ENCODE measurements around the gene NXPE1.
"Not testable (repeated sequence)": the region's sequence is repeated elsewhere in the genome, so short reads cannot be mapped to it uniquely, and the experiment has no call there.

Gene NXPE1

GRCh38 chr11:114559425-114560310 lies at the start of gene NXPE1:
Gene NXPE1, minus strand, starts transcription at chr11:114559881. Its CDS starts 8,680 bp downstream, at chr11:114551201.
- no peak for DNase-seq (ENCODE audit: low read depth, low spot score)

GRCh38 chr11:114609429-114609828 lies 49.7 kb upstream of the NXPE1 start:
- no peak for DNase-seq (ENCODE audit: low read depth, low spot score)

DNA sequence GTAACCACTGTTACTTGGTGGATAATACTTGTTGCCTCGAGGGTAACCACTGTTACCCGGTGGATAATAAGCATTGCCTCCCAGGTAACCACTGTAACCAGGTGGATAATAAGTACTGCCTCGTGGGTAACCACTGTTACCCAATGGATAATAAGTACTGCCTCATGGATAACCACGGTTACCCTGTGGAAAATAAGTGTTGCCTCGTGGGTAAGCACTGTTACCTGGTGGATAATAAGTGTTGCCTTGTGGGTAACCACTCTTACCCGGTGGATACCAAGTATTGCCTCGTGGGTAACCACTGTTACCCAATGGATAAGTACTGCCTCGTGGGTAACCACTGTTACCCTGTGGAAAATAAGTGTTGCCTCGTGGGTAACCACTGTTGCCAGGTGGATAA lies 48.9 kb upstream of the NXPE1 start:
- DNase-seq (ENCODE audit: low read depth, low spot score) = not testable (repeated sequence)

GRCh38 chr11:114607753-114608459 lies 48.2 kb upstream of the NXPE1 start:
- no peak for DNase-seq (ENCODE audit: low read depth, low spot score)

DNA sequence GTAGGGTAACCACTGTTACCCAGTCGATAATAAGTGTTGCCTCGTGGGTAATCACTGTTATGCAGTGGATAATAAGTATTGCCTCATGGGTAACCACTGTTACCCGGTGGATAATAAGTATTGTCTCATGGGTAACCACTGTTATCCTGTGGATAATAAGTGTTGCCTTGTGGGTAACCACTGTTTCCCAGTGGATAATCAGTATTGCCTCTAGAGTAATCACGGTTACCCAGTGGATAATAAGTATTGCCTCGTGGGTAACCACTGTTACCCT lies 47.1 kb upstream of the NXPE1 start:
- not testable (repeated sequence) for DNase-seq (ENCODE audit: low read depth, low spot score)

- no peak for DNase-seq (ENCODE audit: low read depth, low spot score)
Observed at GRCh38 chr11:114606003-114606801, 46.5 kb upstream of the NXPE1 start.

DNA sequence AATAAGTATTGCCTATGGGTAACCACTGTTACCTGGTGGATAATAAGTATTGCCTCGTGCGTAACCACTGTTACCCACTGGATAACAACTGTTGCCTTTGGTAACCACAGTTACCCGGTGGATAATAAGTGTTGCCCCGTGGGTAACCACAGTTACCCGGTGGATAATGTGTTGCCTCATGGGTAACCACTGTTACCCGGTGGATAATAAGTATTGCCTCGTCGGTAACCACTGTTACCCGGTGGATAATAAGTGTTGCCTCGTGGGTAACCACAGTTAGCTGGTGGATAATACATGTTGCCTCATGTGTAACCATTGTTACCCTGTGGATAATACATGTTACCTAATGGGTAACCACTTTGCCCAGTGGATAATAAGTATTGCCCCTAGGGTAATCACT lies 45.7 kb upstream of the NXPE1 start:
- no peak for DNase-seq (ENCODE audit: low read depth, low spot score)

DNA sequence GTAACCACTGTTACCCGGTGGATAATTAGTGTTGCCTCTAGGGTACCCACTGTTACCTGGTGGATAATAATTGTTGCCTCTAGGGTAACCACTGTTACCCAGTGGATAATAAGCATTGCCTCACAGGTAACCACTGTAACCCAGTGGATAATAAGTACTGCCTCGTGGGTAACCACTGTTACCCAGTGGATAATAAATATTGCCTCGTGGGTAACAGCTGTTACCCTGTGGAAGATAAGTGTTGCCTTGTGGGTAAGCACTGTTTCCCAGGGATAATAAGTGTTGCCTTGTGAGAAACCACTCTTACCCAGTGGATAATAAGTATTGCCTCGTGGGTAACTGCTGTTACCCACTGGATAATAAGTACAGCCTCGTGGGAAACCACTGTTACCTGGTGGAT lies 45.2 kb upstream of the NXPE1 start:
- no peak for DNase-seq (ENCODE audit: low read depth, low spot score)

DNA sequence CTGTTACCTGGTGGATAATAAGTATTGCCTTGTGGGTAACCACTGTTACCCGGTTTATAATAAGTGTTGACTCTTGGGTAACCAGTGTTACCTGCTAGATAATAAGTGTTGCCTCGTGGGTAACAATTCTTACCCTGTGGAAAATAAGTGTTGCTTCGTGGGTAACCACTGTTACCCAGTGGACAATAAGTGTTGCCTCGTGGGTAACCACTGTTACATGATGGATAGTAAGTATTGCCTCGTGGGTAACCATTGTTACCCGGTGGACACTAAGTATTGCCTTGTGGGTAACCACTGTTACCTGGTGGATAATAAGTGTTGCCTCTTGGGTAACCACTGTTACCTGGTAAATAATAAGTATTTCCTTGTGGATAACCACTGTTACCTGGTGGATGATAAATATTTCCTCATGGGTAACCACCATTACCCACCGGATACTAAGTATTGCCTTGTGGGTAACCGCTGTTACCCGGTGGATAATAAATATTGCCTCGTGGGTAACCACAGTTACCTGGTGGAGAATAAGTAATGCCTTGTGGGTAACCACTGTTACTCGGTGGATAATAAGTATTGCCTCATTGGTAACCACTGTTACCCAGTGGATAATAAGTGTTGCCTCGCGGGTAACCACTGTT lies 44.6 kb upstream of the NXPE1 start:
- DNase-seq (ENCODE audit: low read depth, low spot score) = no peak

GRCh38 chr11:114603151-114603550 lies 43.5 kb upstream of the NXPE1 start:
- DNase-seq (ENCODE audit: low read depth, low spot score) = not testable (repeated sequence)

- no peak for DNase-seq (ENCODE audit: low read depth, low spot score)
Observed at GRCh38 chr11:114598461-114598860, 38.8 kb upstream of the NXPE1 start.

DNA sequence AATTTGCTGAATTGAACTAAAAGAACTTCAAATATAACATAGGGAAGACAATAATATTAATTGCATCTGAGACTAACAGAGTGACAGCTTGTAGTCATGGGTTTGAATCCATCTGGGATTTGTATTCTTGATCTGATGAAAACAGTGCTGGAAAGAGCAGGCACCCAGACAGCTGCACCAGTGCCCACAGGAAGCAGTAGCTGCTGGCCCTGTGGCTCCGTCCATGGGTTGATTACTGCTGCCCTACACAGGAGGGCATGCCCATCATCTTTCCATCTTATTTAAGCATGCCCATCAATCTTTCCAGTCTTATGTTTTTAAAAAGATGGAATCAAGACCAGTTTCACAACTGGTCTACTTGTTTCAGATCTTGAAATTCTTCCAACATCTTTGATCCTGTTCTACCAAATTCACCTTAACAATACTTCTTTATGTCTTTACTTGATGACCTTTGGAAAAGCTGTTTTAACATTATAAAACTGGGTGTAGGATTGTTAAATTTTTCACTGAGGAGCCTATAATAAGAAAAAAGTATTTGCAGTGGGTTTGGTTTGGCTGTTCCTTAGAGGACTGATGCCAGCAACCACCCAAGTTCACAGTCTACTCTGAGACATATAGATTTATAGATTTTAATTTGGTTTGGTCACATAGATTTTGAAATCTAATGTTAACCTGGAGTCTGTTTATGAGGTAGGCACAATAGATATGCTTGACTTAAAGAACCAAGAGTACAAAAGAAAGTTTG lies 36.7 kb upstream of the NXPE1 start:
- DNase-seq (ENCODE audit: low read depth, low spot score) = no peak

DNA sequence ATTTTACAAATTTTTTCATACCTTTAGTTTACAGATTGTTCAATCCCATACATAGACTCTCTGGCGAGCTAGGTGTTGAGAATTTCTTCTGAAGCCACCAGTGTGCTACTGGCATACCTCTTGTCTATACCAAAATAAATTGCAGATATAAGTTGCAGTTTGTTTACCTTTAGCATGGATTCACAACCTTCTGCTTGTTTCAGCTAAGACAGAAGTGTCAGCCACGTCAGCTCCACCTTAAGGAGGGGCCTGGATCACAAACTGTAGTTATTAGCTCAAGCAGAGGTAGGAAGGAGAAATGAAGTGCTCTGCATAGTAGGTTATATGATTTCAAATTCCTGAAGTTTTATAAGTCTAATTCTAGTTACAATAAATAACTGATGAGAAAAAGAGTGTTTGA lies 35.9 kb upstream of the NXPE1 start, which contains the start of gene NXPE4:
Gene NXPE4 (minus strand): TSS at position 216 of the 400 bp plus-strand sequence. CDS start 1,027 bp downstream, outside the sequence.
- DNase-seq (ENCODE audit: low read depth, low spot score) = no peak

- no peak for DNase-seq (ENCODE audit: low read depth, low spot score)
Observed at GRCh38 chr11:114594703-114595102, 35.0 kb upstream of the NXPE1 start.

DNA sequence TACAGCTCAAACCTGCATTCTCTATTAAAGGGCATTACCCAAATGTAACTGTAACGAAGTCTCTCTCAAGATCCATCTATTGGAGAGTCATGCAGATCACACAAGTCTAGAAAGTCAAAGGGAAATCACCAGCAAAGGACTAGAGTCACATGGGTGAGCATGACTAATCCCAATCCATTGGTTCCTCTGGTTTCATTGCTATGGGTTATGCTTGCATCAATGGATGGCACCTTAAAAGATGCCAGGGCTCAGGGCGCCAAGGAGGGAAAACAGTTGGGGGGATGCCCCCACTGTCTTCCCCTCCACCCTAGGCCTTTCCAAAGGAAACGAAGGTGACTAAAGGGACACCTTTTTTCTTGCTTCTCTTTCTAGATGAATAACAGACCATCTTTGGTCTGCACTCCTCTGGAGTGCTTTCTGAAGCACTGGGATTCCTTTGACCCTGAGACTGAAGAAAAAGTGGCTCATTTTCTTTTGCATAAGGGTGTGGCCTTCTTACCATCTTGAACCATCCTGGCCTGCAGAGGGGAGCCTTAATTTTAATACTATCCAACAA lies 27.8 kb upstream of the NXPE1 start:
- DNase-seq (ENCODE audit: low read depth, low spot score) = no peak

DNA sequence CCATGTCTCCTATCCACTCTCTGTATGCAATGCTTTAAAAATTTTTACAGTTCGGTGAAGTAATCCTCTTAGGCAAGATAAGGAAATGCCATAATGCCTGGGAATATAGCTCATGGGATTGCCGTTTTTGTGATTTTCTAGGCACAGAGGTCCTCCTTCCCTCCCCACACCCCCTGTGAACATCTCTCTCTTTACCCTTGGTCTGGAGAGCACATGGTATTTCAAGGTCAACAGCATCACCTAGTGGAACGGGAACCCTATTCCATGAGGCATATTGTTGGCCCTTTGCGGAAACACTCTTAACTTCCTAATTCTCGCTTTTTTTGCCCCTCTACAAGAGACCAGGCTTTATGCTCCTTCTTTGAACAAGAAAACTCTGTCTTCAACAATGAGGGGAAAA lies 27.1 kb upstream of the NXPE1 start:
- no peak for DNase-seq (ENCODE audit: low read depth, low spot score)

DNA sequence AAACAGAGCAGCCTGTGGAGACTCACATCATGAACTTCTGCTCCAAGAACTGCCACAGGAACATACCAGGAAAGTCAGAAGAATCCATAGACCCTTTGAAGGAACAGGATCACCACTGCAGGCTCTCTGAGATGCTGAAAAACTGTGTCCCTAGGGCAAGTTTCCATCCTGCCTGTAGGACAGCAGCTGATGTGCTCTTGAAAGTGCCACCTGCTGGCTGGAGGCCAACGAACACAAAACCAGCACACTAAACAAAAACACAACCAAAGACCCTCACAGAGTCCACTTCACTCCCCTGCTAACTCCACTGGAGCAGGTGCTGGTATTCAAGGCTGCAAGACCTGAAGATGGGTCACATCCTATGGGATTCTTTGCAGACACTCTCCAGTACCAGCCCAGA lies 12.0 kb upstream of the NXPE1 start:
- no peak for DNase-seq (ENCODE audit: low read depth, low spot score)

GRCh38 chr11:114569801-114570200 lies 10.1 kb upstream of the NXPE1 start:
- no peak for DNase-seq (ENCODE audit: low read depth, low spot score)

DNA sequence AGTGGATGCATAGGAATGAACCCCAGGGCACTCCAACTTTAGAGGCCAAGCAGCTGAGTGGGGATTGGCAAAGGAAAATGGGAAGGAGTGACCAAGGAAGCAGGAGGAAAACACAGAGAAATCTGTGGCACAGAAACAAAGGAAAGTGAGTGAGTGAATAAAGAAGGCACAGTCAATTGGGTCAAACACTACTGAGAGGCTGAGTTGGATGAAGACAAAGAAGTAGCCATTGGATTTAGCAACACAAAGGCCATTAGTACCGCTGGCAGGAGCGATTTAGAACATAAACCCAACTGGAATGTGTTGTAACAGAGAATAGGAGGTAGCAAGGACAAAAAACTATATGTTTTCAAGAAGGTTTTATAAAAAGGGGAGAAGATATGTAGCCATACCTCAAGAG lies 6.6 kb upstream of the NXPE1 start:
- DNase-seq (ENCODE audit: low read depth, low spot score) = no peak

- no peak for DNase-seq (ENCODE audit: low read depth, low spot score)
Observed at GRCh38 chr11:114564831-114565230, 5.2 kb upstream of the NXPE1 start.

DNA sequence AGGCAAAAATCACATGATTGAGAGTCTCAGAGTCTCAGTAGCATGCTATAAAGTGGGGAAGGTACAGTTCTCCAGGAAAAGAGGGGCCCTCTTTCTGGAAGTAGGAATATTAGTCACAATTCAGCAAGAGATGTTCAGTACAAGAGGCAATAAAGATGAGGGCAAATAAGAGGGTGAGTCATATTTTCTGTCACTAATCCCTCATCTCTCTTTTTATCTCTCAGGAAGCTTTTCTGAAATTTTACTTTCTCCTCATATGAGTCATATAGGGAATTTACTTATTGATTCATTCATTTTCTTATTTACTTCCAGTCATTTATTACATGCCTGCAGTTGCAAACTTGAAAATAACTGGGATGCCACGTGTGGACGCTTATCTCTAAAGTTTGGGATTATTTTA lies 3.4 kb upstream of the NXPE1 start:
- no peak for DNase-seq (ENCODE audit: low read depth, low spot score)

Data from smooth muscle cell of the brain vasculature (primary cell).